GM12875 (cell line): ENCODE data around the gene ACTR6.

Source experiments
- H3K4me3 ChIP-seq: one replicate; pipeline ENCODE4 v1.5.1; 2011; ENCODE audit warnings: low read depth, low read length, control low read depth
- TF ChIP-seq, protein P1 (sequence below): IDR thresholded peaks from 2 replicates; pipeline ENCODE4 v1.5.1; 2011; ENCODE audit warnings: low read depth, mild to moderate bottlenecking, control low read depth, inconsistent platforms, low read length, moderate library complexity, borderline replicate concordance; ENCODE audit not compliant: insufficient read depth

ACTR6 gene

DNA sequence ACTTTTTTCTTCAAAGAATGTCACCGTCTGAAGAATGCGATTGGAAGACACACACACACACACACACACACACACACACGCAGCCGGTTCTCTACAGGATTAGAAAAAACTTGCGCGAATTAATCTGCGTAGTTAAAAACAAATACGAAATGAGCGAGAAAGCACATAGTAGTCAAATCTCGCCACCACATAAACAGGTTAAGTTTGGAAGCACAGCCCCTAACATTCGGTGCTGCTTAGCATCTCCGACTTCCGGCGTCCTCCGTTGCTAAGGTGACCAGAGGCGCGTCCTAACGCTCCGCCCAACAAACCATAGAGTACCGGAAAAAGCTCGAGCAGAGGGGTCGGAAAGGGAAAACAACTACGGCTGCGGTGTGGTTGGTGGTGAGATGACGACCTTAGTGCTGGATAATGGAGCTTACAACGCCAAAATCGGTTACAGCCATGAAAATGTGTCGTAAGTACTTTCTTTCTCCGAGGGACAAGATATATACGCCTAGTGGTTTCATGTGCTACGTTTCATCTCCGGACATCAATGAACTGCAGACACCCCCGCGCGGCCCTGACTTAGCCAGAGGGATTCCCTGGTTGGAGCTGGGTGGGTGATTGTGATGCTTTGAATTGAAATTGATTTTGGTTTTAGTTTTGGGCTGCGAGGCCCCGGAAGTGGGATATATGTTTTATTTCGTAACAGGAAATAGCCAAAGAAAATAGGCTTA is at the start of gene ACTR6:
Gene ACTR6 (plus strand): TSS at position 353 of the 719 bp plus-strand sequence. CDS start 37 bp downstream, at position 390.
- TF ChIP-seq, protein P1, sequence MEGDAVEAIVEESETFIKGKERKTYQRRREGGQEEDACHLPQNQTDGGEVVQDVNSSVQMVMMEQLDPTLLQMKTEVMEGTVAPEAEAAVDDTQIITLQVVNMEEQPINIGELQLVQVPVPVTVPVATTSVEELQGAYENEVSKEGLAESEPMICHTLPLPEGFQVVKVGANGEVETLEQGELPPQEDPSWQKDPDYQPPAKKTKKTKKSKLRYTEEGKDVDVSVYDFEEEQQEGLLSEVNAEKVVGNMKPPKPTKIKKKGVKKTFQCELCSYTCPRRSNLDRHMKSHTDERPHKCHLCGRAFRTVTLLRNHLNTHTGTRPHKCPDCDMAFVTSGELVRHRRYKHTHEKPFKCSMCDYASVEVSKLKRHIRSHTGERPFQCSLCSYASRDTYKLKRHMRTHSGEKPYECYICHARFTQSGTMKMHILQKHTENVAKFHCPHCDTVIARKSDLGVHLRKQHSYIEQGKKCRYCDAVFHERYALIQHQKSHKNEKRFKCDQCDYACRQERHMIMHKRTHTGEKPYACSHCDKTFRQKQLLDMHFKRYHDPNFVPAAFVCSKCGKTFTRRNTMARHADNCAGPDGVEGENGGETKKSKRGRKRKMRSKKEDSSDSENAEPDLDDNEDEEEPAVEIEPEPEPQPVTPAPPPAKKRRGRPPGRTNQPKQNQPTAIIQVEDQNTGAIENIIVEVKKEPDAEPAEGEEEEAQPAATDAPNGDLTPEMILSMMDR: no peak
- H3K4me3 ChIP-seq: peak within 1 kb of the TSS; percentile 82

DNA sequence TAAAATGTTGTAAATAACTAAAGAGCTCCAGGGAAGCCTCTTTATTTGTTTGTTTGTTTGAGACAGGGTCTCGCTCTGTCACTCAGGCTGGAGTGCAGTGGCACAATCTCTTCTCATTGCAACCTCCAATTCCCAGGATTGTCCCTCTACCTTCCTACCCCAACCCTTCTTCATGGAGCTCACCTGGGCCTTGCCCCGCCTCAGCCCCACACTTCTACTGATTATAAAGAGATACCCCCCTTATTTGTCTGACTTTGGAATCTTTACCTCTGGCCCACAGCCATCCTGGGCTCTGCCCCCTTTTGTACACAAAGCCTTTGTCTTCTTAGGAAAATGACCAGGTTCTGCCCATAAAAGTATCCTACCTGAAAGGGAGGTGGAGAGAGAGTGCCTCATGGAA is 48.8 kb upstream of the ACTR6 start:
- TF ChIP-seq, protein P1: no peak
- no peak overlapping the region for H3K4me3 ChIP-seq

DNA sequence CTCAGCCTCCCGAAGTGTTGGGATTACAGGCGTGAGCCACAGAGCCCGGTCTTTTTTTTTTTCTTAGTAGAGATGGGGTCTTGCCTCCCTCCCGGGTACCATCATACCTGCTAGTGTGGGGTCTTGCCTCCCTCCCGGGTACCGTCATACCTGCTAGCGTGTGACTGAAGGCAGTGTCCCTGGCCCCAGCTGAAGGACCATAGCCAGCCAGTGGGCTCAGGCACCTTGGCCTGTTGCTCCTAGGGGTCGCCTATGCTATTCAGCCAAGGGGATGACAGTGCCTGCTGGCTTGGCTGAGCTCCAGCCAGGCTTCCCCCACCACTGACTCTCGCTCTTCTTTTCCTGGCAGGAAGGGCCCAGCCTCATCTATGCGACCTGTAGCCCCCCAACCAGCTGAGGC is 47.5 kb upstream of the ACTR6 start:
- H3K4me3 ChIP-seq: no peak overlapping the region
- TF ChIP-seq, protein P1: no peak

DNA sequence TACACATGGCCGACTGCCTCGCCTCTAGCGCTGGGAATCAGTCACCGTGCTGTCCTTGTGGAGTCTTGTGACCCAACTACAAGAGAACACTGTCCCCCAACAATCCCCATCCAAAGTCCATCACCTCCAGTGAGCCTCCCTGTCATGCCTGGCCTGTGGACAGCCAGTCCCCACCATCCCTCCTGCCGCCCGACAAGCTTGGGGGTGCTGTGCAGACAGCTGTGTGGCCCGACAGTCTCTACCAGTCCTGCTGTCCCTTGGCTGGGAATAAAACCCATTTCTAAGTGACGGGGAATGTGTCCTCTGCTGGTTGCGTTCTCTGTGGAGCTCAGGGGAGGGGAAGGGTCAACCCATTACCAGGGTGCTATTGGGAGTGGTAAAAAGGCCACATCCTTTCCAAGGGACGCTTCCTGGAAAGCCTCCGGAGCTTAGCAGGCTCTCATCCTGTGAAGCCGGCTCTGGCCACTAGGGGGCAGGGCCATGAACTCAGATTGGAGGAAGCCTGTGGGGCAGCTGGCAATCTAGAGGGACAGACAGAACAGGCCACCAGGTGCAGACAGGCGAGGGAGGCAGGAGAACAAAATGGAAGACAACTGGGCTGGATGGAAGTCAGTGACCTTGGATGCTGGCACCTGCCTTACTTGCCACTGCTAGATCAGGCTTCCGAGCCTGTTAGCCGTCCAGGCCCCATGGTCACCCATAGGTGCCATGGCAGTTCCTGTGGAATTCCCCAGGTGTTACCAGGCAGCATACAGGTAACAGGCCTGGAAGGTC is 46.0 kb upstream of the ACTR6 start:
- TF ChIP-seq, protein P1: peak; percentile 91
- no peak overlapping the region for H3K4me3 ChIP-seq

DNA sequence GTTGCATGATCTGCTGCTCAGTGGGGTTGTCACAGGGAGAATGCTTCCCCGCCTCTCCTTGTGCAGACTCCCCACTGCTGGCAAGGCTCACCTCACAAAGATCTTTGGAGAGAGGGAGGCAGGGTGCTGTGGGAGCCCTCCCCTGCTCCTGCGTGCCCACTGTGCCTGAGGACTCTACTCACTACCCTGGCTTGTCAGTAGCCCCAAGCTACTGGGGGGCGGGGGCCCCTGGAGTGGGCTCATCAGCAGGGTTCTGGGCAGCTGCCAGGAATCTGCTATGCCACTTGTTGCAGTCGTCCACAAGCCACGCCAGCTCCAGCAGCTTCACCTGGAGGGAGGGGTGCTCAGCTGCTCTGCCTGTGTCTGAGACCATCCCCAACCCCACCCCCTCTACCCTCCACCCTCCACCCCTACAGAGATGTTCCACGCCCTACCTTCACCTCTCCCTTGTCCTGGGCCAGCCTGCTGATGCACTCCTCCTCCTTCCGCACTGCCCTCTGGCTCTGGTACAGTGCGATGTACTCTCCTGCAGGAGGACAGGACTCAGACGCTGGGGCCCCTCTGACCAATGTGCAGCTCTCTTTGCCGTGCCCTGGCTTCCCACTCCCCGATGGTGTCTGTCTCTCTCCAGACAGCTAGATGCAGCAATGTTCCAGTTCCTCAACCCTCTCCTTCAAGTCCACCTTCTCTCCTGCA is 43.7 kb upstream of the ACTR6 start:
- TF ChIP-seq, protein P1: no peak
- no peak overlapping the region for H3K4me3 ChIP-seq

DNA sequence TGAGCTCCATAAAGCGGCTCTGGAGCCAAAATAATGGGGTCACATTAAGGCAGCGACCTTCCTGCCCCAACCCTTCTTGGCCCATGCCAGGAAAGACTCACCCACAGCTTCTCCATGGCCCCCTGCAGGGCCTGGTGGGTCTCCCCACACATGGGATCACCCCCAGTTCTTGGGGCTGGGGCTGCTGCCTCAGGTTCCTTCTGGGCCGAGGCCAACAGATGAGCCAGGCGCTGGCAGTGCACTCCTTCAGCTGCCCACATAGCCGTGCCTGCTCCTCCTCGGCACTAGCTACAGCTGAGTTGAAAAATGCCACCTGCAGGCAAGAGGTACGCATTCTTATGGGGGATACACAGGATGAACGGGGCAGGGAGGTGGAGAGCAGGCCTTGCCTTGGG is 43.2 kb upstream of the ACTR6 start:
- TF ChIP-seq, protein P1: no peak

More for the DNA sequence above, 43.2 kb upstream of the ACTR6 start:
- H3K4me3 ChIP-seq: no peak overlapping the region
